Suppressor macrophage treated with lipopolysaccharide for 1 hour (primary cell): ENCODE results near the gene KIR3DL2.
"Not testable (repeated sequence)": the region's sequence is repeated elsewhere in the genome, so short reads cannot be mapped to it uniquely, and the experiment has no call there.

Experiments used
- DNase-seq, 3 donors: peaks; one replicate each; pipeline ENCODE4 v3.0.0-alpha.2; 2020 to 2022

KIR3DL2 gene

DNA sequence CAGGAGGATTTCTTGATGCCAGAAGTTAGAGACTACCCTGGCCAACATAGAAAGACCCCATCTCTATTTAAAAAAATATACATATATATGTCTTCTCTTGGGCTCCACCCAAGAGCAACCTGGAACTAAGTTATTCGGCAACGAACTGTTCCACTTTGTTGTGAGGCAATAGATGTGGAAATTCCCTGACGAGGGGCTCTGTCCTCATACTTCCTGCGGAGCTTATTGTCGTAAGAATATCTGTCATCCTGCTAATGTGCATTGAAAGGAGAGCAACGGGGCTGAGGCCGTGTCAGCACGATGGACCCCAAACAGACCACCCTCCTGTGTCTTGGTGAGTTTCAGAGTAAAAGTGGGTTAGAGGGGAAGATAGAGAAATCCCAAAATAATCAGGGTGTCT, 23.7 kb downstream of the KIR3DL2 start, which contains the start of gene FCAR:
Gene FCAR (plus strand): TSS at position 246 of the 400 bp plus-strand sequence. CDS start 55 bp downstream, at position 301.
- peak; percentile 87 to 95 (median 94) for DNase-seq

DNA sequence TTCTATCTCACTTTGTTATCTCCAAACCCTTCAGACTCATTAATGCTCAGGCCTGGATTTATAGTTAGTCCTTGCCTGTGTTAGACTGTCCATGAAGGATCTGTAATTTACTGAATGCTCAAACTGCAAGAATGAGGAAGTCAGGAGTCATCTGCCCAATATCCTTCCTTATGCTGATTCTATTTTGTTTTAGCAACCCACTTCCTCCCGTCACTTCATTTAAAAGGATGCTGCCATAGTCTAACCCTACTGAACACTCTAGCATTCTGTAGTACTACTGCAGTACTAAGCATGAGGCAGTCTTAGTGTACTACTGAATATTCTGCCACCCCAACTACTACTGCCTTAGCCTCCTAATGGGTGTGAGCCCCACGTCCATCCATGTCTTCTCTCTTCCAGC, 25.3 kb downstream of the KIR3DL2 start:
- DNase-seq = peak; percentile 65 to 81 (median 80)

DNA sequence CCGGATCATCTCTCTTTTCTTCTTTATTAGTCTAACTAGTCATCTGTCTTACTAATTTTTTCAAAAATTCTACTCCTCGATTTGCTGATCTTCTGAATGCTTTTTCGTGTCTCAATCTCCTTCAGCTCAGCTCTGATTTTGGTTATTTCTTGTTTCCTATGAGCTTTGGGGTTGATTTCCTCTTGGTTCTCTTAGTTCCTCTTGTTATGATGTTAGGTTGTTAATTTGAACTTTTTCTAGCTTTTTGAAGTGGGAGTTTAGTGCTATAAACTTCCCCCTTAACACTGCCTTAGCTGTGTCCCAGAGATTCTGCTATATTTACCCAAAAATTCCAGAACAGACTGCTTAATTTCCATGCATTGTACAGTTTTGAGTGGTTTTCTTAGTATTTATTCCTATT, 27.2 kb downstream of the KIR3DL2 start:
- peak; percentile 31 to 84 (median 73) for DNase-seq

DNA sequence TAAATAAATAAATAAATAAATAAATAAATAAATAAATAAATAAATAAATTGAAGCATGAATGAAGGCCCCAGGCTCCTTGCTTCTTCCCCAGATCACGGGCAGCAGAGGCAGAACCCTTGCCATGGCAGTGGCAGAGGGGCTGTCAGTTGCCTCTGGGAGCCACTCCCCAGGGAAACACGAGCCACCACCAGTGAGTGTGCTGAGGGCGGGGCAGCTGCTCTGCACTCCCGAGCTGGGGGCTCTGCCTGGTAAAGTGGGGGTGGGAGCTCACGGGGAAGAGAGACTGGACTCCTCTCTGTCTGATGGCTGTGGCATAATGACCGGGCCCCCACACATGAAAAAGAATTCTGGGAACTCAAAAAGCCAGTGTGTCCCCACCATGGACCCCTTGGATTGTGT, 31.6 kb downstream of the KIR3DL2 start:
- no peak for DNase-seq

GRCh38 chr19:54882758-54883157, 32.5 kb downstream of the KIR3DL2 start:
- peak; percentile 50 to 75 (median 60) for DNase-seq

DNA sequence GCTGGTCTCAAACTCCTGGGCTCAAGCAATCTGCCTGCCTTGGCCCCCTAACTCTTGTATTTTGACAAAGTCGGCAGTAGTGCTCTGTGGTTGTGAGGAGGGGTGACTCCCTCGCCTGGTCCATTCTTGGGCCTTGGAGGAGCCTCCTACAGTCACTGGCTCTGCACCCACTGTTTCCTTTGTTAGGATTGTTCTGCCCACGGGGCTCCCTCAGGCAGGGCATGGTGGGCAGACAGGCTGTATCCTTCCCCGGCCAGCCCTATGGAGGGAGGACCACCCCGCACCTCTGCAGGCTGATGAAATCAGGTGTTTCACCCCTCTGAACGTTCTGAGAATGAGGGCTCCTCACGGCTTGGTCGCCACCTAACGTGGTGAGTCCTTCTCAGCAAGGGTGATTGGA, 33.0 kb downstream of the KIR3DL2 start:
- no peak for DNase-seq

DNA sequence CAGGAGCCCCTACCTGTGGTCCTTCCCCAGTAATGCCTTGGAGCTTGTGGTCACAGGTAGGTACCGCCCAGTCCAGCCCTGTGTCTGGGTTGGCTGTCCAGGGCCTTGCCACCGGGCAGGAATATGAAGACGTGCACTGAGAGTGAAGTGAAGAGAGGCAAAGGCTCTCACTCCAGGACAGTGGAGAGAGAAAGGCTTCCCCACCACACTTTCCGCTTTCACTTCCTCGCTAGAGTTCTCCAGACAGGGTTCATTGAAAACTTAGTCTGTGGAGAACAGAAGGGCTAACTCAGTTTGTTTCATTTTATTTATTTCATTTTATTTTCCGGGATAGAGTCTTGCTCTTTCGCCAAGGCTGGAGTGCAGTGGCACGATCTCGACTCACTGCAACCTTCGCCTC, 38.0 kb downstream of the KIR3DL2 start:
- peak in 1 of 3 donors; percentile 26 for DNase-seq

DNA sequence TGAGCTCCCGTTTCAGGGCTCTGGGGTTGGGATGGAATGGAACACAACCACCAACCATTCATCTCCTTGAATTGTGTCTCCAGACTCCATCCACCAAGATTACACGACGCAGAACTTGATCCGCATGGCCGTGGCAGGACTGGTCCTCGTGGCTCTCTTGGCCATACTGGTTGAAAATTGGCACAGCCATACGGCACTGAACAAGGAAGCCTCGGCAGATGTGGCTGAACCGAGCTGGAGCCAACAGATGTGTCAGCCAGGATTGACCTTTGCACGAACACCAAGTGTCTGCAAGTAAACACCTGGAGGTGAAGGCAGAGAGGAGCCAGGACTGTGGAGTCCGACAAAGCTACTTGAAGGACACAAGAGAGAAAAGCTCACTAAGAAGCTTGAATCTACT, 39.3 kb downstream of the KIR3DL2 start:
- DNase-seq = no peak

- DNase-seq = no peak
These were observed 43.2 kb downstream of the KIR3DL2 start for GRCh38 chr19:54893406-54893805.

- not testable (repeated sequence) for DNase-seq
These were observed 43.9 kb downstream of the KIR3DL2 start for GRCh38 chr19:54894106-54894505.

DNA sequence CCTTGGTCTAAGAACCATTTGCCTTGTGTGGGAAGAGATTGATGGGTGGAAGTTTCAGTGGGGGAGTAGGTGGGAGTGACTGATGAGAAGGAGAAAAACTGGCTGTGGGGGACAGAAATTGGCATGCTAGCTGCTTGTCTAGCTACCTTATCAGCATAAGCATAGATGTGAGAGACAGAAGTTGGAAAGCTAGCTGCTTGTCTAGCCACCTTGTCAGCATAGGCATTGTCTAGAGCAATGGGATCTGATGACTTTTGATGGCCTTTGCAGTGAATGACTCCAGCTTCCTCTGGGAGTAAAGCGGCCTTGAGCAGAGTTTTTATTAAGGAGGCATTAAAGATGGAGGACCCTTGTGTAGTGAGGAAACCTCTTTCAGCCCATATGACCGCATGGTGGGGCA, 45.8 kb downstream of the KIR3DL2 start:
- no peak for DNase-seq

DNA sequence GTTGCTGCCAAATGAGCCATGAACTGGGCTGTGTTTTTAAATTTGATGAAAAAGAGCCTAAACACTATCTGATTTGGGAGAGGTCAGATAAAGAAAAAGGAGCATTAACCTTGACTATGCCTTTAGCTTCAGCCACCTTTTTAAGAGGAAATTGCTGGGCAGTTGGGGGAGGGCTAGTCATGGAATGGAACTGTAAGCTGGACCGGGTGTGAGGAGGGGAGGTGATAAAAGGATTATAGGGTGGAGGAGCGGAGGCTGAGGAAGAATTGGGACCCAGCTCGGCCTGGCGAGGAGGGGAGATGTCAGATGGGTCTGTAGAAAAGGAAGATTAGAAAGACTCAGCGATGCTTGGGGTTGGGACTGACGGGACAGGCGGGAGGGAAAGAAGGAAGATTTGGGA, 48.4 kb downstream of the KIR3DL2 start:
- DNase-seq = not testable (repeated sequence)

DNA sequence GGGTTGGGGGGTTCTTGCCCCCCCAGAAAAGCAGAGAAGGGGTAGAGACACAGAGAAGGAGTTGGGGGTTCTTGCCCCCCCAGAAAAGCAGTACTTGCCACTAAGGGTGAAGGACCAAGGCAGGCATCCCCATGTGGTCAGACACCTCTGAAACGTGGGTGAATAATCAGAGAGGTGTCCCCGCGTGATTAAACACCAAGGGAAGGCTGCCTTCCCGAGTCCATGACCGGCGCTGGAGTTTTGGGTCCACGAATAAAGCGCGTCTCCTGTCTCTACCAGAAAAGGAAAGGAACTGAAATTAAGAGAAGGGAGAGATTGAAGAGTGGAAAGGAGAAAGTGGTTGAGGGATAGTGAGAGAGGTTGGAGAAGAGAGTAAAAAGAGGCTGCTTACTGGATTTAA, 49.4 kb downstream of the KIR3DL2 start:
- DNase-seq = not testable (repeated sequence)

DNA sequence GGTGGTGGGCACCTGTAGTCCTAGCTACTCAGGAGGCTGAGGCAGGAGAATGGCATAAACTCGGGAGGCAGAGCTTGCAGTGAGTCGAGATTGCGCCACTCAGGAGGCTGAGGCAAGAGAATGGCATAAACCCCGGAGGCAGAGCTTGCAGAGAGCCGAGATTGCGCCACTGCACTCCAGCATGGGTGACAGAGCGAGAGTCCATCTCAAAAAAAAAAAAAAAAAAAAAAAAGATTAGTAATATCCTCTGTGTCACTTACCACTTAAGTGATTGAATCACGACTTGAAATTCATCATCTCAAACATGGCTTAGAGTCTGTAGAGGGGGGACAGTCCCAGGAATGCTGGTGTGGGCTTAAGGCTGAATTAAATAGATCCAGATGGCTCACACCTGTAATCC, 50.9 kb downstream of the KIR3DL2 start:
- DNase-seq = peak; percentile 89 to 91 (median 89)

GRCh38 chr19:54902061-54902460, 51.8 kb downstream of the KIR3DL2 start:
- peak; percentile 18 to 68 (median 41) for DNase-seq

DNA sequence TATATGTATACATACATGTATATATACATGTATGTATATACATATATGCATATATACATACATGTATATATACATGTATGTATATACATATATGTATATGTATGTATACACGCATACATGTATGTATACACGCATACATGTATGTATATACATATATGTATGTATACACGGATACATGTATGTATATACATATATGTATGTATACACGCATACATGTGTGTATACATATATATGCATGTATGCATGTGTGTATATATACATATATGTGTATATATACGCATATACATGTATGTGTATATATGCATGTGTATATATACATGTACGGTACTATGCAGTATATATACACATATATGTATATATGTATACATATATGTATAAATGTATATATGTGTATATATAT, 53.1 kb downstream of the KIR3DL2 start:
- DNase-seq = no peak

DNA sequence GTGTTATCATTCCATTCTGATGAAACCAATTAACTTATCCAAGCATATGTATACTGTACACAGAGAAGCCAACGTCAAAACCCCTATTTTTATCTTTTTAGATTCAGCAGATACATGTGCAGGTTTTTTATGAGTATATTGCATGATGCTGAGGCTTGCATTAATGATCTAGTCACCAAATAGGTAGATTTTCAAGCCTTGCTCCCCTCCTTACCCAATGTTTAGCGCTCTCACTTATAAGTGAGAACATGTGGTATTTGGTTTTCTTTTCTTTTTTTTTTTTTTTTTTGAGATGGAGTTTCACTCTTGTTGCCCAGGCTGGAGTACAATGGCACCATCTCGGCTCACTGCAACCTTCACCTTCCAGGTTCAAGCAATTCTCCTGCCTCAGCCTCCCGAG, 54.0 kb downstream of the KIR3DL2 start:
- not testable (repeated sequence) for DNase-seq

- no peak for DNase-seq
These were observed 55.2 kb downstream of the KIR3DL2 start for GRCh38 chr19:54905421-54905802.

GRCh38 chr19:54905803-54906511, 55.7 kb downstream of the KIR3DL2 start, which contains the start of gene NCR1:
Gene NCR1, plus strand, starts transcription at chr19:54906148. Its CDS starts 40 bp downstream, at chr19:54906188.
- DNase-seq = peak; percentile 87 to 96 (median 89)

DNA sequence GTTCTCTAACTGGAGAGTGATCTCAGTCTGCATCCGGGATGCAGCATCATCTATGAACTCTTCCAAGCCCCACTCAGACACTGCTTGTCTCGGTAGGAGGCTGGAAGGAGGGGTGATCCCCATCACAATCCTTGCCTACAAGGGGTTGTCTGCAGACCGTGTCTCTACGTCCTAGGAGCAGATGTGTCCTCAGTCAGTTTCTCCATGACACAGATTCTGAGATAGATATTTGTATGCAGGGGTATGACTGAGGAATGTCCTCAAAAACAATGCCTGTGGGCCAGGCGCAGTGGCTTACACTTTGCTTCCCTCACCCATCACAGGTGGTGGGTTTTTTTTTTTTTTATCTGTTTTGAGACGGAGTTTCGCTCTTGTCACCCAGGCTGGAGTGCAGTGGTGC, 56.6 kb downstream of the KIR3DL2 start:
- no peak for DNase-seq

DNA sequence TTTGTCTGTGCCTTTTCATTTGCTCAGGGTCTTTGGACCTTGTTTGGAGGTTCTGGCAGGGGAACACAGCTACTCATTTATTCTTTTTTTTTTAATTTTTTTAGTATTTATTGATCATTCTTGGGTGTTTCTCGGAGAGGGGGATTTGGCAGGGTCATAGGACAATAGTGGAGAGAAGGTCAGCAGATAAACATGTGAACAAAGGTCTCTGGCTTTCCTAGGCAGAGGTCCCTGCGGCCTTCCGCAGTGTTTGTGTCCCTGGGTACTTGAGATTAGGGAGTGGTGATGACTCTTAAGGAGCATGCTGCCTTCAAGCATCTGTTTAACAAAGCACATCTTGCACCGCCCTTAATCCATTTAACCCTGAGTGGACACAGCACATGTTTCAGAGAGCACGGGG, 57.7 kb downstream of the KIR3DL2 start:
- not testable (repeated sequence) for DNase-seq
